Stimulated activated CD4-positive, alpha-beta T cell treated with anti-CD3 and anti-CD28 coated beads, Interleukin-2, amount 100 ng/mL, for 4 hours (primary cell): ENCODE data around the gene RAB11FIP3.
"Not testable (repeated sequence)": the region's sequence is repeated elsewhere in the genome, so short reads cannot be mapped to it uniquely, and the experiment has no call there.

Experiments used
- DNase-seq: peaks from one replicate; pipeline ENCODE4 v3.0.0-alpha.2; 2020; ENCODE audit warnings: low read depth

RAB11FIP3 gene

GRCh38 chr16:467249-467871 lies 41.9 kb downstream of the RAB11FIP3 start:
- DNase-seq, result not testable (repeated sequence)

- no peak for DNase-seq
These were observed 42.8 kb downstream of the RAB11FIP3 start for GRCh38 chr16:468068-468821.

GRCh38 chr16:469459-469858 lies 44.0 kb downstream of the RAB11FIP3 start:
- not testable (repeated sequence) for DNase-seq

GRCh38 chr16:470418-470817 lies 45.0 kb downstream of the RAB11FIP3 start:
- no peak for DNase-seq

- no peak for DNase-seq
These were observed 46.1 kb downstream of the RAB11FIP3 start for GRCh38 chr16:471353-472198.

GRCh38 chr16:472199-472504 lies 46.7 kb downstream of the RAB11FIP3 start:
- DNase-seq, result no peak

GRCh38 chr16:473046-474043 lies 47.9 kb downstream of the RAB11FIP3 start:
- no peak for DNase-seq

- DNase-seq, result no peak
These were observed 49.1 kb downstream of the RAB11FIP3 start for GRCh38 chr16:474420-475122.

- no peak for DNase-seq
These were observed 50.6 kb downstream of the RAB11FIP3 start for GRCh38 chr16:476039-476438.

- DNase-seq, result no peak
These were observed 52.1 kb downstream of the RAB11FIP3 start for GRCh38 chr16:477301-478157.

- DNase-seq, result not testable (repeated sequence)
These were observed 52.8 kb downstream of the RAB11FIP3 start for GRCh38 chr16:478287-478686.

GRCh38 chr16:482468-483185 lies 57.2 kb downstream of the RAB11FIP3 start:
- DNase-seq, result no peak

- DNase-seq, result no peak
These were observed 58.1 kb downstream of the RAB11FIP3 start for GRCh38 chr16:483341-484075.

GRCh38 chr16:489606-490005 lies 64.2 kb downstream of the RAB11FIP3 start:
- DNase-seq, result no peak

- DNase-seq, result no peak
These were observed 65.3 kb downstream of the RAB11FIP3 start for GRCh38 chr16:490768-491167.

GRCh38 chr16:491220-491919 lies 65.9 kb downstream of the RAB11FIP3 start:
- DNase-seq, result no peak

- DNase-seq, result no peak
These were observed 66.9 kb downstream of the RAB11FIP3 start for GRCh38 chr16:492211-492875.
